Endothelial cell of umbilical vein (primary cell): ENCODE measurements around the gene RAD1. TPM values are rescaled to one million over a fixed set of nuclear protein-coding genes. Genes with fewer than 3 reads are reported as not detected.

Source experiments
- BruUV-seq: library from RNA; stranded (reverse); fragments of 400-500 nt; replicated peaks from 2 replicates; lab custom pipeline; 2021; lab: Mats Ljungman, UMichigan
- CTCF ChIA-PET: fragments of 300-600, 350-600 bp; sonication (Branson Sonifier 250); formaldehyde crosslinking; loops from one replicate; lab custom pipeline; 2021; ENCODE audit warnings: antibody characterized with exemption, inconsistent platforms; lab: Charles Lee
- POLR2A ChIA-PET: fragments of 300-600, 350-600 bp; sonication (Branson Sonifier 250); formaldehyde crosslinking; loops from one replicate; lab custom pipeline; 2021; ENCODE audit warnings: antibody characterized with exemption, inconsistent platforms; lab: Charles Lee
- DNase-seq: peaks from one replicate; pipeline ENCODE4 v3.0.0-alpha.2; 2011; ENCODE audit warnings: low read depth, low spot score
- FAIRE-seq: peaks from 2 replicates; lab custom pipeline; 2011; peaks lifted over from hg19 to GRCh38; lab: Jason Lieb, UNC
- H2AFZ ChIP-seq: 2 replicates; pipeline ENCODE4 v1.6.0; 2012; ENCODE audit warnings: low read depth, low read length, control low read depth, inconsistent platforms
- H3K27ac ChIP-seq: 2 replicates; pipeline ENCODE4 v1.5.1; 2011; ENCODE audit warnings: low read depth, mild to moderate bottlenecking, control low read depth, low read length, moderate library complexity; ENCODE audit not compliant: insufficient read depth
- H3K27me3 ChIP-seq, 2 experiments: 2 replicates each; pipeline versions ENCODE4 v1.6.0 to v1.6.1; 2011; ENCODE audit warnings: low read length in 2 of 2, mixed read lengths in 1 of 2; ENCODE audit not compliant: control insufficient read depth in 2 of 2, insufficient read depth in 2 of 2
- H3K36me3 ChIP-seq, 2 experiments: 2 replicates in 1 of 2; 3 replicates in 1 of 2; pipeline ENCODE4 v1.5.1; 2011; ENCODE audit warnings: low read length in 2 of 2, mild to moderate bottlenecking in 1 of 2, moderate library complexity in 1 of 2; ENCODE audit not compliant: control insufficient read depth in 2 of 2, insufficient read depth in 2 of 2; ENCODE audit errors: extremely low read depth in 1 of 2
- H3K4me1 ChIP-seq: 3 replicates; pipeline ENCODE4 v1.5.1; 2011; ENCODE audit warnings: mild to moderate bottlenecking, low read length; ENCODE audit not compliant: control insufficient read depth, insufficient read depth; ENCODE audit errors: extremely low read depth
- H3K4me2 ChIP-seq: 2 replicates; pipeline ENCODE4 v1.6.1; 2011; ENCODE audit warnings: low read length, control low read depth, mixed read lengths; ENCODE audit not compliant: insufficient read depth
- H3K4me3 ChIP-seq, 3 experiments: fragments of 200-600 bp in 1 of 3; sonication (generic), shearing (Covaris generic) in 1 of 3; replicated peaks in 1 of 3; 2 replicates each; pipeline ENCODE4 v1.5.1; 2011 to 2016; ENCODE audit warnings: control low read depth in 3 of 3, low read length in 3 of 3, mild to moderate bottlenecking in 2 of 3, inconsistent platforms in 1 of 3, low read depth in 1 of 3, moderate library complexity in 1 of 3; ENCODE audit not compliant: insufficient read depth in 1 of 3
- H3K79me2 ChIP-seq: 2 replicates; pipeline ENCODE4 v1.6.0; 2012; ENCODE audit warnings: low read length, inconsistent platforms; ENCODE audit not compliant: control insufficient read depth, insufficient read depth
- H3K9ac ChIP-seq: replicated peaks from 2 replicates; pipeline ENCODE3; 2011; ENCODE audit warnings: low read length, control low read depth; ENCODE audit not compliant: insufficient read depth; ENCODE audit errors: extremely low read depth
- H3K9me1 ChIP-seq: replicated peaks from 3 replicates; pipeline ENCODE4 v1.6.0; 2011; ENCODE audit warnings: mild to moderate bottlenecking, low read length; ENCODE audit not compliant: control insufficient read depth, insufficient read depth; ENCODE audit errors: extremely low read depth
- H3K9me3 ChIP-seq: replicated peaks from 2 replicates; pipeline ENCODE4 v1.5.1; 2012; ENCODE audit warnings: low read length, inconsistent platforms; ENCODE audit not compliant: control insufficient read depth, insufficient read depth
- H4K20me1 ChIP-seq: replicated peaks from 2 replicates; pipeline ENCODE3; 2011; ENCODE audit warnings: mild to moderate bottlenecking, low read length; ENCODE audit not compliant: control insufficient read depth, insufficient read depth; ENCODE audit errors: extremely low read depth
- EZH2 ChIP-seq: IDR thresholded peaks from 2 replicates; pipeline ENCODE4 v1.6.1; 2012; ENCODE audit warnings: borderline replicate concordance, low read depth, mild to moderate bottlenecking, moderate library complexity, low read length, inconsistent platforms; ENCODE audit not compliant: severe bottlenecking
- FOS ChIP-seq: IDR thresholded peaks from 2 replicates; pipeline ENCODE4 v1.6.1; 2011; ENCODE audit warnings: mild to moderate bottlenecking, low read length, moderate library complexity, borderline replicate concordance; ENCODE audit not compliant: insufficient read depth
- GATA2 ChIP-seq: IDR thresholded peaks from 2 replicates; pipeline ENCODE4 v1.7.0; 2011; ENCODE audit warnings: low read depth, mild to moderate bottlenecking, moderate library complexity, mixed read lengths, low read length; ENCODE audit not compliant: insufficient read length, insufficient read depth
- JUN ChIP-seq: IDR thresholded peaks from 2 replicates; pipeline ENCODE4 v1.6.1; 2011; ENCODE audit warnings: borderline replicate concordance, low read depth; ENCODE audit not compliant: insufficient read length, insufficient read depth
- MYC ChIP-seq: IDR thresholded peaks from one replicate; pipeline ENCODE4 v1.6.1; 2011; ENCODE audit warnings: mild to moderate bottlenecking, low read depth, low read length
- POLR2A ChIP-seq: IDR thresholded peaks from 2 replicates; pipeline ENCODE4 v1.6.1; 2012; ENCODE audit warnings: low read depth, mild to moderate bottlenecking, control low read depth, low read length
- POLR2AphosphoS5 ChIP-seq: IDR thresholded peaks from 2 replicates; pipeline ENCODE4 v1.6.1; 2012; ENCODE audit warnings: low read depth, mild to moderate bottlenecking, control low read depth, low read length, moderate library complexity; ENCODE audit not compliant: insufficient read depth
- dilution Hi-C: fragments of 300-500 bp; cut with MboI; formaldehyde crosslinking; loops from one replicate; pipeline ENCODE4 v1.15.0; 2019; ENCODE audit warnings: low sequenced_read_pairs; ENCODE audit not compliant: extremely low pct_ligation_motif_present
- intact Hi-C: fragments of 100-400 bp; cut with micrococcal nuclease; formaldehyde crosslinking; loops from one replicate; pipeline ENCODE4 v1.10.0; 2022
- polyA plus RNA-seq, 4 experiments: library from polyadenylated mRNA; depleted of rRNA in 3 of 4; stranded (reverse) in 3 of 4; unstranded in 1 of 4; fragments of >200 nt; gene quantifications; 2 replicates each; pipeline versions ENCODE4 v1.2.1 to v1.2.3, GENCODE V29; 2011 to 2012; ENCODE audit warnings: missing spikeins in 1 of 4
- total RNA-seq: library from RNA; stranded (reverse); gene quantifications from 2 replicates; pipeline ENCODE4 v1.2.3, GENCODE V29; 2021
- TF ChIP-seq, protein P1 (sequence below), 2 donors: IDR thresholded peaks; 1 replicate in 1 of 2; 2 replicates in 1 of 2; pipeline ENCODE4 v1.5.1; 2011; ENCODE audit warnings: low read length in 2 of 2, mild to moderate bottlenecking in 2 of 2, moderate library complexity in 2 of 2, control low read depth in 1 of 2, inconsistent platforms in 1 of 2, low read depth in 1 of 2; ENCODE audit not compliant: insufficient read depth in 1 of 2; ENCODE audit errors: extremely low read depth in 1 of 2
- TF ChIP-seq, protein P2 (sequence below): IDR thresholded peaks from 2 replicates; pipeline ENCODE4 v1.6.1; 2011; ENCODE audit not compliant: insufficient read depth, insufficient read length

RAD1 gene
- total and polyA plus RNA-seq, 2 donors (not counting 3 experiments of a cell fraction or from before 2014, with no cell fraction given), result 10.7 to 22.2 TPM

DNA sequence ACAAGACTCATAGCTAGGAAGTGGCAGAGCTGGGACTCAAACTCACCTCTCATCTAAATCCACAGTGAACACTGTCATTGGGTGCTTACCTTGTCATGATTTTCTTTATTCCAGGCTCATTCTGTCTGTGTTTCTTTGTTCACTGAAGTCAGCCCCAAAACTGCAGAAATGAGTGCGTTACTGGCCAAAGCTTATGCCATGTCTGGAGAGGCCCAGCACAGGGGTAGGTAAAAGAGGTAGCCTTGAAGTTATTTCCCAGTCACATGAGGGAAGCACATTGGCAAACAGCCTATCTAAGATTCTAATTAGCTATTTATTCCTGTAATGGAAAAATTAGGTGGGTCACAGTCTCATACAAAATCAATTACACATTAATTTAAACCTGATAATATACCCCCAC is 46.5 kb downstream of the RAD1 start:
- Histone ChIP-seq H3K4me2 (no peak overlapping the region), H4K20me1 (no peaks in the 10 kb centered on the region), H3K9me1 (no peaks in the 10 kb centered on the region), H3K4me3 (no peak overlapping the region), H3K27ac (no peak overlapping the region), H3K79me2 (no peaks in the 10 kb centered on the region), H3K9me3 (no peaks in the 10 kb centered on the region), H3K36me3 (no peaks in the 10 kb centered on the region), H3K9ac (no peak overlapping the region), H3K4me1 (peaks cover 8% of the 10 kb centered on the region), H2AFZ (no peak overlapping the region), H3K27me3 (no peaks in the 10 kb centered on the region)
- no TSS peak for BruUV-seq
- ChIA-PET POLR2A (no interaction called here), CTCF (interaction anchor here (0.9 to 2.4 kb wide), 3 partner anchors 17 to 30 kb away, joined by 3 to 12 read pairs (median 4); no protein-coding TSS in a partner anchor)
- TF ChIP-seq EZH2 (no peak), MYC (no peak), JUN (no peak), GATA2 (no peak), POLR2AphosphoS5 (no peak), POLR2A (no peak), FOS (no peak)
- TF ChIP-seq, protein P1, sequence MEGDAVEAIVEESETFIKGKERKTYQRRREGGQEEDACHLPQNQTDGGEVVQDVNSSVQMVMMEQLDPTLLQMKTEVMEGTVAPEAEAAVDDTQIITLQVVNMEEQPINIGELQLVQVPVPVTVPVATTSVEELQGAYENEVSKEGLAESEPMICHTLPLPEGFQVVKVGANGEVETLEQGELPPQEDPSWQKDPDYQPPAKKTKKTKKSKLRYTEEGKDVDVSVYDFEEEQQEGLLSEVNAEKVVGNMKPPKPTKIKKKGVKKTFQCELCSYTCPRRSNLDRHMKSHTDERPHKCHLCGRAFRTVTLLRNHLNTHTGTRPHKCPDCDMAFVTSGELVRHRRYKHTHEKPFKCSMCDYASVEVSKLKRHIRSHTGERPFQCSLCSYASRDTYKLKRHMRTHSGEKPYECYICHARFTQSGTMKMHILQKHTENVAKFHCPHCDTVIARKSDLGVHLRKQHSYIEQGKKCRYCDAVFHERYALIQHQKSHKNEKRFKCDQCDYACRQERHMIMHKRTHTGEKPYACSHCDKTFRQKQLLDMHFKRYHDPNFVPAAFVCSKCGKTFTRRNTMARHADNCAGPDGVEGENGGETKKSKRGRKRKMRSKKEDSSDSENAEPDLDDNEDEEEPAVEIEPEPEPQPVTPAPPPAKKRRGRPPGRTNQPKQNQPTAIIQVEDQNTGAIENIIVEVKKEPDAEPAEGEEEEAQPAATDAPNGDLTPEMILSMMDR (IDR thresholded peaks at IDR 0.05; ENCODE audit: extremely low read depth in 1 of 2, insufficient read depth in 1 of 2, low read depth in 1 of 2, low read length in 2 of 2), result no peak
- TF ChIP-seq, protein P2, sequence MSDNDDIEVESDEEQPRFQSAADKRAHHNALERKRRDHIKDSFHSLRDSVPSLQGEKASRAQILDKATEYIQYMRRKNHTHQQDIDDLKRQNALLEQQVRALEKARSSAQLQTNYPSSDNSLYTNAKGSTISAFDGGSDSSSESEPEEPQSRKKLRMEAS, result no peak
- dilution Hi-C loops (no loop called here), intact Hi-C loops (no loop called here)
- no peak for FAIRE-seq
- DNase-seq, result no peak
